Cardiac muscle cell (in vitro differentiated cells and primary cell): ENCODE measurements around the gene MSX1. TPM values are rescaled to one million over a fixed set of nuclear protein-coding genes. Genes with fewer than 3 reads are reported as not detected.

Source experiments
- DNase-seq, 2 donors: peaks; one replicate each; pipeline versions ENCODE4 v3.0.0 to v3.0.0-alpha.2; 2010 to 2017; ENCODE audit warnings: low read depth in 1 of 2, low spot score in 1 of 2
- H3K27ac ChIP-seq: fragments of 200-600 bp; sonication (generic); 2 replicates; pipeline ENCODE4 v1.5.1; 2016
- H3K27me3 ChIP-seq: fragments of 200-600 bp; sonication (generic); 2 replicates; pipeline ENCODE4 v1.6.0; 2016; ENCODE audit warnings: control low read depth
- H3K36me3 ChIP-seq: fragments of 200-600 bp; sonication (generic); 2 replicates; pipeline ENCODE4 v1.5.1; 2016; ENCODE audit warnings: control low read depth
- H3K4me1 ChIP-seq: fragments of 200-600 bp; sonication (generic); 2 replicates; pipeline ENCODE4 v1.8.1; 2017; ENCODE audit warnings: low read depth, mild to moderate bottlenecking, mixed run types
- H3K4me3 ChIP-seq: fragments of 200-600 bp; sonication (generic); 2 replicates; pipeline ENCODE4 v1.5.1; 2016; ENCODE audit warnings: mild to moderate bottlenecking
- H3K9me3 ChIP-seq: fragments of 200-600 bp; sonication (generic); 2 replicates; pipeline ENCODE4 v1.5.1; 2017; ENCODE audit warnings: low read depth, mild to moderate bottlenecking, control low read depth
- polyA plus RNA-seq: library from polyadenylated mRNA; unstranded; fragments of >200 nt; fragmentation: Nextera tagmentation; extraction: Ambion mirVana; gene quantifications from 2 replicates; pipeline ENCODE4 v1.2.1, GENCODE V29; 2016
- total RNA-seq: library from RNA; depleted of rRNA; stranded (reverse); fragments of >200 nt; gene quantifications from 2 replicates; pipeline ENCODE4 v1.2.3, GENCODE V29; 2016
- TF ChIP-seq, protein P1 (sequence below): IDR thresholded peaks from 2 replicates; pipeline ENCODE4 v1.5.1; 2012; ENCODE audit warnings: low read depth, mild to moderate bottlenecking, low read length

The MSX1 gene
- total and polyA plus RNA-seq, 2 experiments from 2014 or later: 15.6 to 27.5 TPM

DNA sequence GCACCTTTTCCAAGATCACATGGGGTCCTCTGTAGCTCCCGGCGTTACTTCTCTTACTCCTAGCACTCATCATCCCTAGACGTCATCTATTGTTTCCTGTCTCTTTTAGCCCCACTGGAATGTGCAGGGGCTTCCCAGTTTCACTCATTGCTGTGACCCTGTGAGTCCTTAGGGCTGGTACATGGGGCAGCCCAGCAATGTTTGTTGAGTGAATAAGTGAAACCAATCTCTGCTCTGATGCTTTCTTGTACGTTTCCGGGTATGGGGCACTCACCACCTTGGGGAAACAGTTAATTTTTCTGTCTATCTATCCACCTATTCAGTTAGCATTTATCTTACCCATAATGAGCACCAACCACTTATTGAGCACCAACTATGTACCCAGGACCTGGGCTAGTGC is 16.1 kb downstream of the MSX1 start:
- no peak for DNase-seq
- TF ChIP-seq, protein P1, sequence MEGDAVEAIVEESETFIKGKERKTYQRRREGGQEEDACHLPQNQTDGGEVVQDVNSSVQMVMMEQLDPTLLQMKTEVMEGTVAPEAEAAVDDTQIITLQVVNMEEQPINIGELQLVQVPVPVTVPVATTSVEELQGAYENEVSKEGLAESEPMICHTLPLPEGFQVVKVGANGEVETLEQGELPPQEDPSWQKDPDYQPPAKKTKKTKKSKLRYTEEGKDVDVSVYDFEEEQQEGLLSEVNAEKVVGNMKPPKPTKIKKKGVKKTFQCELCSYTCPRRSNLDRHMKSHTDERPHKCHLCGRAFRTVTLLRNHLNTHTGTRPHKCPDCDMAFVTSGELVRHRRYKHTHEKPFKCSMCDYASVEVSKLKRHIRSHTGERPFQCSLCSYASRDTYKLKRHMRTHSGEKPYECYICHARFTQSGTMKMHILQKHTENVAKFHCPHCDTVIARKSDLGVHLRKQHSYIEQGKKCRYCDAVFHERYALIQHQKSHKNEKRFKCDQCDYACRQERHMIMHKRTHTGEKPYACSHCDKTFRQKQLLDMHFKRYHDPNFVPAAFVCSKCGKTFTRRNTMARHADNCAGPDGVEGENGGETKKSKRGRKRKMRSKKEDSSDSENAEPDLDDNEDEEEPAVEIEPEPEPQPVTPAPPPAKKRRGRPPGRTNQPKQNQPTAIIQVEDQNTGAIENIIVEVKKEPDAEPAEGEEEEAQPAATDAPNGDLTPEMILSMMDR: no peak
- Histone ChIP-seq H3K36me3 (no peaks in the 10 kb centered on the region), H3K9me3 (no peaks in the 10 kb centered on the region), H3K4me3 (no peak overlapping the region), H3K27me3 (peaks cover 64% of the 10 kb centered on the region), H3K27ac (no peak overlapping the region), H3K4me1 (peaks cover 4% of the 10 kb centered on the region)

DNA sequence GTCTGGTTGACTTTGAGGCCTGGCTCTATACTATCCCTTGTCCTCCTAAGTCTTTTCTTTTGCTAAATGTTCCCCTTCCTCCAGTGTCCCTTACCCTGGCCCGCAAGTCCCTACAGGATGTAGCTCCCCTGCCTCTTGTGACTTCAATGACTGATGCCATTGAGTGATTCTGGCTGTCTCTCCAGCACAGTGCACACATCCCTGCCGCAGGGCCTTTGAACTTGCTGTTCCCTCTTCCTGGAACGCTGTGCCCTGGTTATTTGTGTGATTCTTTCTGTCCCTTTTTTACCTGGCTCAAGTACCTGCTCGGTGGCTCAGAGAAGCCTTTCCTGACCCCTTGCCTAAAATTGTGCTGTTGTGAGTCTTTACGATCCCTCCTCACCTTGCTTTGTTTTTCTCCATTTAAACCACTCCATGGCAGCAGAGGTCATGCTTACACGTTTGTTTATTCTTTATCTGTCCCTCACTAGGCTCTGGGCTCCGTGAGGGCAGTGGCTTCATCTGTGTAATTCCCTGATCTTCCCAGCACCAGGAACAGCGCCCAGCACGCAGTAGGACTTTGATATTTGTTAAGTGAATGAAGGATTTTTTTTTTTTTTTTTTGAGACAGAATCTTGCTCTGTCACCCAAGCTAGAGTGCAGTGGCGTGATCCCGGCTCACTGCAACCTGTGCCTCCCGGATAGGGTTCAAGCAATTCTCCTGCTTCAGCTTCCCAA is 17.6 kb downstream of the MSX1 start:
- Histone ChIP-seq H3K9me3 (no peaks in the 10 kb centered on the region), H3K36me3 (no peaks in the 10 kb centered on the region), H3K4me3 (no peak overlapping the region), H3K27ac (no peak overlapping the region), H3K4me1 (peaks cover 11% of the 10 kb centered on the region), H3K27me3 (peaks cover 49% of the 10 kb centered on the region)
- TF ChIP-seq, protein P1: no peak
- no peak for DNase-seq

DNA sequence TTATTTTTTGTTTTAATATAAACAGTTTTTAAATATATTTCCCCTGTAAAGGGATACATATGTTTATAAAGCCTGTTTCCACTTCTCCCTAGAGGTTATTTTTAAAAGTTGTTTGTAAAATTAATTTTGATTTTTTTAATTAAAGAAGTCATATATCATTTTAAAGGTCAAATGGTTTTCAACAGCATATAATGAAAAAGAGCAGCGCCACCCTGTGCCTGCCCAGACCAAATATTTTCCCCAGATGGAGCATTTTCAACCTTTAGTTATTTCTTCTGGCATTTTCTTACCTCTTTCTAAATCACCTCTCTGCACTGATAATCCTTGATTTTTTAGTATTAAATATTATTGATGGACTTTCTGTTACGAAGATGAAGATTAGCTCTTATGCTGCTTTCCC is 21.0 kb downstream of the MSX1 start:
- Histone ChIP-seq H3K36me3 (no peaks in the 10 kb centered on the region), H3K27ac (no peak overlapping the region), H3K27me3 (peaks cover 18% of the 10 kb centered on the region), H3K4me3 (no peak overlapping the region), H3K4me1 (peaks cover 7% of the 10 kb centered on the region), H3K9me3 (no peaks in the 10 kb centered on the region)
- TF ChIP-seq, protein P1: peak; percentile 46
- no peak for DNase-seq

DNA sequence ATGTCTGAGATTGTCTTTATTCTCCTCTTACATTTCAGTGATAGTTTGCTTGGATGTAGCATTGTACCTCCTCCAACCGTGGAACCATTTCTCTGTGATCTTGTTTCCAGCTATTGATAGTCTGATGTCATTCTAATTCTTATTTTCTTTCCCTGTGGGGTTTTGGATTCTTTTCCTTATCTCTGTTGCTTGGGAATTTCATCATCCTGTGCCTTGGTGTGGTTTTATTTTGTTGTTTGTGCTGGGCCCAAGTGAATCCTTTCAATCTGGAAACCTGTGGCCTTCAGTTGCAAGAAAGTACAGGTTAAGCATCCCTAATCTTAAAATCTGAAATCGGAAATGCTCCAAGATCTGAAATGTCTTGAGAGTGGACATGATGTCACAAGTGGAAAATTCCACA is 22.0 kb downstream of the MSX1 start:
- no peak overlapping the region for H3K27ac ChIP-seq
- no peaks in the 10 kb centered on the region for H3K9me3 ChIP-seq
- peaks cover 12% of the 10 kb centered on the region for H3K27me3 ChIP-seq
- H3K4me3 ChIP-seq: no peak overlapping the region
- no peak for DNase-seq
- TF ChIP-seq, protein P1: no peak
- peaks cover 7% of the 10 kb centered on the region for H3K4me1 ChIP-seq
- H3K36me3 ChIP-seq: no peaks in the 10 kb centered on the region

DNA sequence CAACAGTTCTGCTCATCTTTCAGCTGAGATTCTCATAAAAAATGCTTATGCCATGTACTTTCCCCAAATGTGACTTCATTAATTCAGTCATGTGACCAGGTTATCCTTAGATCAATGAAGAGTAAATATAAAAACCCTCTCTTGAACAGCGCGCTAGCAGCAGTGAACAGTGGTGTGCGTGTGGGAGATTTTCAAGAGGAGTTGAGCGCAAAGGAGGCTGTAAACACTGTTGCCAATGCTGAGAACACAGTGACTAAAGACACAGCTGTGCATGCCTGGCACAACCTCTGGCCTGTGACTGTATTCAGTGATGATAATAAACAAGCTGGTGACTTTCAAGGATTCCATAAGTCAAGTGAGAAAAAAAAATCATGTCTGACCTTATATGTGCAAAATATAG is 25.1 kb downstream of the MSX1 start:
- no peak overlapping the region for H3K27ac ChIP-seq
- peaks cover 7% of the 10 kb centered on the region for H3K4me1 ChIP-seq
- H3K4me3 ChIP-seq: no peak overlapping the region
- H3K27me3 ChIP-seq: peaks cover 24% of the 10 kb centered on the region
- H3K9me3 ChIP-seq: no peaks in the 10 kb centered on the region
- TF ChIP-seq, protein P1: no peak
- no peaks in the 10 kb centered on the region for H3K36me3 ChIP-seq
- DNase-seq: no peak

DNA sequence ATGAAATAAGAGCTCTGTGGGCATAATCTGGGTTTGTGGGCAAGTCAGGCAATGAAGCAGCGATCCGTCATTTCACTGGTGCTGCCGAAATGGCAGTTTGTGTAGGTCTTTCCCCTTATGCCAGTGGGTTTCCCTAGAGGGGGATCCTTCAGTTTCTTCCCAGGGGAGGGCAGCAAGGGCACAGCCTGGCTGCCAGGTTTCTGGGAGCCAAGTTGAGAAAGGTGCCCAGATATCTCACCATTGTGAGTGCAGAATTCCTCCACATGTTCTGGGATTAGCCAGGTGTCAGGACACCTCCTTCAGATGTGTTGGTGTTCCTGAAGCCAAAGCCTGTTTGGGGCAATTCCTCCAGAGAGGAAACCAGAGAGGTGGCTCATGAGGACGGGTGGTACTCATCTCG is 28.0 kb downstream of the MSX1 start:
- Histone ChIP-seq H3K4me3 (no peak overlapping the region), H3K9me3 (no peaks in the 10 kb centered on the region), H3K4me1 (no peaks in the 10 kb centered on the region), H3K36me3 (no peaks in the 10 kb centered on the region), H3K27ac (no peak overlapping the region), H3K27me3 (peaks cover 24% of the 10 kb centered on the region)
- TF ChIP-seq, protein P1: no peak
- no peak for DNase-seq
